Prostate gland (tissue), 2 donors: Measurements from ENCODE around the gene DHRS4L2. TPM values are rescaled to one million over a fixed set of nuclear protein-coding genes. Genes with fewer than 3 reads are reported as not detected.
A peak's percentile ranks its signal among the peaks of the same experiment; 100 is the strongest.
"Not testable (repeated sequence)": the region's sequence is repeated elsewhere in the genome, so short reads cannot be mapped to it uniquely, and the experiment has no call there.

Source experiments
- DNase-seq: peaks from one replicate; pipeline ENCODE4 v3.0.0-alpha.2; 2019; ENCODE audit warnings: low spot score
- H3K27ac ChIP-seq, 2 donors: fragments of 200-600 bp; sonication (generic); 2 replicates each; pipeline ENCODE4 v1.5.1; 2017 to 2019
- H3K27me3 ChIP-seq: fragments of 200-600 bp; sonication (generic); replicated peaks from 2 replicates; pipeline ENCODE4 v1.5.1; 2019; ENCODE audit not compliant: insufficient read depth
- H3K36me3 ChIP-seq, 2 donors: fragments of 200-600 bp; sonication (generic); 1 replicate in 1 of 2; 2 replicates in 1 of 2; pipeline versions ENCODE4 v1.5.1 to v1.8.1; 2017 to 2019
- H3K4me1 ChIP-seq: fragments of 200-600 bp; sonication (generic); replicated peaks from 2 replicates; pipeline ENCODE4 v1.5.1; 2019
- H3K4me3 ChIP-seq, 2 donors: fragments of 200-600 bp; sonication (generic); 2 replicates each; pipeline ENCODE4 v1.5.1; 2017 to 2019
- H3K9me3 ChIP-seq: fragments of 200-600 bp; sonication (generic); 2 replicates; pipeline ENCODE4 v1.5.1; 2017
- CTCF ChIP-seq, 4 experiments: fragments of 200-600 bp in 2 of 4; fragments of 450-650 bp in 2 of 4; sonication (generic) in 2 of 4; IDR thresholded peaks; 1 replicate in 3 of 4; 2 replicates in 1 of 4; pipeline ENCODE4 v1.5.1; 2016 to 2019; ENCODE audit warnings: antibody characterized with exemption in 4 of 4, mild to moderate bottlenecking in 2 of 4, moderate library complexity in 2 of 4
- POLR2A ChIP-seq: fragments of 450-650 bp; IDR thresholded peaks from one replicate; pipeline ENCODE4 v1.6.1; 2016; ENCODE audit warnings: antibody characterized with exemption, mild to moderate bottlenecking
- POLR2AphosphoS5 ChIP-seq: sonication (generic); formaldehyde crosslinking; IDR thresholded peaks from one replicate; pipeline ENCODE4 v1.6.1; 2017; ENCODE audit warnings: antibody characterized with exemption
- WGBS: methylation state at CpG from one replicate; pipeline ENCODE4 v1.1.5; 2018; 5-methylcytosine and 5-hydroxymethylcytosine counted together
- intact Hi-C: fragments of 100-400 bp; cut with DNase I; formaldehyde crosslinking; loops from one replicate; pipeline ENCODE4 v1.14.2; 2022
- total RNA-seq, 2 donors: library from RNA; depleted of rRNA; stranded (reverse); fragments of >200 nt; gene quantifications; one replicate each; pipeline ENCODE4 v1.1.0, GENCODE V29; 2016

DHRS4L2 gene
- total RNA-seq, 2 donors from 2014 or later, result 13.1 to 17.9 TPM

GRCh38 chr14:24036169-24036962, 47.6 kb downstream of the DHRS4L2 start:
- Histone ChIP-seq H3K27me3 (no peaks in the 10 kb centered on the region), H3K9me3 (no peaks in the 10 kb centered on the region), H3K27ac (peak overlapping the region; percentile 83 to 84), H3K4me1 (no peaks in the 10 kb centered on the region), H3K36me3 (no peaks in the 10 kb centered on the region), H3K4me3 (peak overlapping the region; percentile 31 to 48)
- 0% methylated on average over 24 of the region's 50 CpGs for WGBS
- peak; percentile 83 for DNase-seq
- TF ChIP-seq POLR2A, result peak; percentile 21
- peak; percentile 17 for TF ChIP-seq POLR2AphosphoS5
- TF ChIP-seq CTCF (IDR thresholded peaks at IDR 0.05), result peak; percentile 39 to 76 (median 61)
- intact Hi-C loops, result no loop called here

GRCh38 chr14:24036963-24037657, 48.4 kb downstream of the DHRS4L2 start:
- H3K27me3 ChIP-seq, intact Hi-C loops, H3K9me3 ChIP-seq, DNase-seq, H3K36me3 ChIP-seq, H3K4me1 ChIP-seq: not testable (repeated sequence)
- peak overlapping the region; percentile 31 to 48 for H3K4me3 ChIP-seq
- 42% methylated on average over 10 of the region's 10 CpGs for WGBS
- peak overlapping the region; percentile 83 to 84 for H3K27ac ChIP-seq

- Histone ChIP-seq H3K9me3 (no peaks in the 10 kb centered on the region), H3K4me3 (no peak overlapping the region), H3K27me3 (no peaks in the 10 kb centered on the region), H3K27ac (no peak overlapping the region), H3K4me1 (no peaks in the 10 kb centered on the region), H3K36me3 (no peaks in the 10 kb centered on the region)
- DNase-seq, result no peak
- WGBS, result 60% methylated on average over 13 of the region's 14 CpGs
- TF ChIP-seq CTCF (IDR thresholded peaks at IDR 0.05) (no peak), POLR2A (no peak), POLR2AphosphoS5 (no peak)
- intact Hi-C loops, result no loop called here
These were observed 48.9 kb downstream of the DHRS4L2 start for GRCh38 chr14:24037658-24038037.

- H3K9me3 ChIP-seq, result no peaks in the 10 kb centered on the region
- H3K27me3 ChIP-seq, result no peaks in the 10 kb centered on the region
- H3K4me1 ChIP-seq, result no peaks in the 10 kb centered on the region
- 79% methylated on average over 2 of the region's 2 CpGs for WGBS
- no peak overlapping the region for H3K4me3 ChIP-seq
- TF ChIP-seq POLR2AphosphoS5 (no peak), CTCF (IDR thresholded peaks at IDR 0.05) (no peak), POLR2A (no peak)
- intact Hi-C loops, result no loop called here
- H3K36me3 ChIP-seq, result no peaks in the 10 kb centered on the region
- DNase-seq, result no peak
- H3K27ac ChIP-seq, result no peak overlapping the region
These were observed 50.0 kb downstream of the DHRS4L2 start for GRCh38 chr14:24038686-24039085.

- TF ChIP-seq CTCF (IDR thresholded peaks at IDR 0.05) (no peak), POLR2AphosphoS5 (no peak), POLR2A (no peak)
- no peak for DNase-seq
- H3K36me3 ChIP-seq, result no peaks in the 10 kb centered on the region
- H3K27me3 ChIP-seq, result no peaks in the 10 kb centered on the region
- no peaks in the 10 kb centered on the region for H3K9me3 ChIP-seq
- H3K27ac ChIP-seq, result no peak overlapping the region
- H3K4me1 ChIP-seq, result no peaks in the 10 kb centered on the region
- H3K4me3 ChIP-seq, result no peak overlapping the region
- 38% methylated on average over 2 of the region's 2 CpGs for WGBS
- intact Hi-C loops, result no loop called here
These were observed 52.0 kb downstream of the DHRS4L2 start for GRCh38 chr14:24040692-24041091.
